ENCODE data around the gene COL6A2.

DNA sequence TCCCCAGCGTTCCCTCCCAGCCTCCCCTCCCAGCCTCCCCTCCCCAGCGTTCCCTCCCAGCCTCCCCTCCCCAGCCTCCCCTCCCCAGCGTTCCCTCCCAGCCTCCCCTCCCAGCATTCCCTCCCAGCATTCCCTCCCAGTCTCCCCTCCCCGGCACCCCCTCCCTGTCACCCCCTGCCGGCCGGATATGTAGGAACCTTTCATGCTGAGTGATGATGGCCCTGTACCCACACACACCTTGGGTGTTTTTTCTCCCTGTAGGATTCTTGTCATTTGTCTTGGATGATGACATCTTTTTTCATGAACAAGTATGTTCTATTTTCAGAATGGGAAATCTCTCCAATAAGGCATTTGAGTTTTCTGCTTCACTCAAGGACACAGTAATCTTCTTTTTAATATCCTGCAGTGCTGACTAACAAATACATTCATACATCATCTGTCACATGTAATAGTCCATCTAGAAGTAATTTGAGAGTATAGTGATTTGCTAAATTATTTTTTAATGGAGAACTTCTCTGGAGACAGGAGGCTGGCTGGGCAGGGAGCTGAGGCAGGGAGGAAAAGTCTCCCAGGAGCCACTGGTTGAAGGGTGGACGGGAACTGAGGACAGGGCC, 38.0 kb downstream of the COL6A2 start:
- TF ChIP-seq, protein P1, sequence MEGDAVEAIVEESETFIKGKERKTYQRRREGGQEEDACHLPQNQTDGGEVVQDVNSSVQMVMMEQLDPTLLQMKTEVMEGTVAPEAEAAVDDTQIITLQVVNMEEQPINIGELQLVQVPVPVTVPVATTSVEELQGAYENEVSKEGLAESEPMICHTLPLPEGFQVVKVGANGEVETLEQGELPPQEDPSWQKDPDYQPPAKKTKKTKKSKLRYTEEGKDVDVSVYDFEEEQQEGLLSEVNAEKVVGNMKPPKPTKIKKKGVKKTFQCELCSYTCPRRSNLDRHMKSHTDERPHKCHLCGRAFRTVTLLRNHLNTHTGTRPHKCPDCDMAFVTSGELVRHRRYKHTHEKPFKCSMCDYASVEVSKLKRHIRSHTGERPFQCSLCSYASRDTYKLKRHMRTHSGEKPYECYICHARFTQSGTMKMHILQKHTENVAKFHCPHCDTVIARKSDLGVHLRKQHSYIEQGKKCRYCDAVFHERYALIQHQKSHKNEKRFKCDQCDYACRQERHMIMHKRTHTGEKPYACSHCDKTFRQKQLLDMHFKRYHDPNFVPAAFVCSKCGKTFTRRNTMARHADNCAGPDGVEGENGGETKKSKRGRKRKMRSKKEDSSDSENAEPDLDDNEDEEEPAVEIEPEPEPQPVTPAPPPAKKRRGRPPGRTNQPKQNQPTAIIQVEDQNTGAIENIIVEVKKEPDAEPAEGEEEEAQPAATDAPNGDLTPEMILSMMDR (conservative IDR thresholded peaks at IDR 0.05 in 1 of 2, IDR thresholded peaks at IDR 0.05 in 1 of 2; ENCODE audit: extremely low read depth in 1 of 2, insufficient read depth in 1 of 2, low read depth in 1 of 2, low read length in 2 of 2): no peak
- TF ChIP-seq EZH2 (IDR thresholded peaks at IDR 0.05; ENCODE audit: borderline replicate concordance, low read length): no peak
